K562 (cell line): ENCODE results near the gene IFT22. TPM values are rescaled to one million over a fixed set of nuclear protein-coding genes. Genes with fewer than 3 reads are reported as not detected.

Experiments
- ELF1 ChIP-seq: fragments of 200-800 bp; sonication (Bioruptor generic); IDR thresholded peaks from 2 replicates; pipeline ENCODE4 v1.6.1; 2016; ENCODE audit warnings: missing genetic modification characterization, missing compliant biosample characterization
- HMGN3 ChIP-seq: IDR thresholded peaks from 2 replicates; pipeline ENCODE4 v1.6.1; 2011; ENCODE audit warnings: borderline replicate concordance, low read depth, mild to moderate bottlenecking, mixed read lengths, low read length; ENCODE audit not compliant: insufficient read length; ENCODE audit errors: extremely low read depth
- L3MBTL2 ChIP-seq: fragments of 450-650 bp; IDR thresholded peaks from 2 replicates; pipeline ENCODE4 v1.6.1; 2016; ENCODE audit warnings: mild to moderate bottlenecking, moderate library complexity
- NFIX ChIP-seq: fragments of 250-450 bp; sonication (Bioruptor Pico); IDR thresholded peaks from 2 replicates; pipeline ENCODE4 v1.4.0; 2020; ENCODE audit warnings: low read depth, mild to moderate bottlenecking, moderate library complexity
- POLR2H ChIP-seq: IDR thresholded peaks from 2 replicates; pipeline ENCODE4 v1.6.1; 2016; ENCODE audit warnings: missing genetic modification characterization, low read depth, mild to moderate bottlenecking, control low read depth, missing compliant biosample characterization, moderate library complexity
- RAD21 ChIP-seq, 2 experiments: fragments of 250-450 bp in 1 of 2; fragments of 450-650 bp in 1 of 2; sonication (Bioruptor Pico) in 1 of 2; formaldehyde crosslinking in 1 of 2; IDR thresholded peaks in 1 of 2; conservative IDR thresholded peaks in 1 of 2; 2 replicates each; pipeline versions ENCODE4 v1.4.0 to v1.8.0; 2020 to 2022; ENCODE audit warnings: mild to moderate bottlenecking in 2 of 2, moderate library complexity in 1 of 2
- SMC3 ChIP-seq: conservative IDR thresholded peaks from 2 replicates; pipeline ENCODE4 v1.6.1; 2011; ENCODE audit warnings: low read depth, low read length, improper control_type of control experiment; ENCODE audit not compliant: insufficient read depth
- YY1 ChIP-seq, 3 experiments: IDR thresholded peaks; 2 replicates each; pipeline ENCODE4 v1.6.1; 2011; ENCODE audit warnings: low read length in 2 of 3, mild to moderate bottlenecking in 2 of 3, moderate library complexity in 2 of 3, borderline replicate concordance in 1 of 3, control low read depth in 1 of 3, low read depth in 1 of 3; ENCODE audit not compliant: insufficient read depth in 3 of 3, insufficient replicate concordance in 2 of 3, control insufficient read depth in 1 of 3, insufficient read length in 1 of 3; ENCODE audit errors: extremely low read depth in 1 of 3
- ZBTB7A ChIP-seq: IDR thresholded peaks from 2 replicates; pipeline ENCODE4 v1.6.1; 2011; ENCODE audit warnings: low read depth, mild to moderate bottlenecking, low read length, moderate library complexity, borderline replicate concordance; ENCODE audit not compliant: control insufficient read depth
- ZKSCAN3 ChIP-seq: fragments of 250-450 bp; sonication (Bioruptor Pico); IDR thresholded peaks from 2 replicates; pipeline ENCODE4 v1.4.0; 2020
- polyA plus RNA-seq, 8 experiments: library from polyadenylated mRNA; depleted of rRNA in 4 of 8; stranded (reverse) in 5 of 8; unstranded in 3 of 8; fragments of >200 nt; fragmentation: Nextera tagmentation in 2 of 8; fragmentation: Illumina TruSeq in 1 of 8; extraction: Ambion mirVana in 2 of 8; extraction: Trizol in 1 of 8; gene quantifications; 2 replicates each; pipeline versions ENCODE4 v1.2.1 to v1.2.3, GENCODE V29; 2011 to 2014; ENCODE audit warnings: inconsistent platforms in 1 of 8, missing spikeins in 1 of 8
- total RNA-seq, 7 experiments: library from RNA; depleted of rRNA in 6 of 7; stranded (reverse); fragments of >200 nt in 6 of 7; fragmentation: Illumina TruSeq in 2 of 7; extraction: Trizol in 2 of 7; gene quantifications; 2 replicates each; pipeline versions ENCODE4 v1.2.1 to v1.2.3, GENCODE V29; 2011 to 2021; ENCODE audit warnings: low replicate concordance in 1 of 7
- TF ChIP-seq, protein P1 (sequence below), 2 experiments: fragments of 450-650 bp; formaldehyde crosslinking in 1 of 2; IDR thresholded peaks; 2 replicates each; pipeline versions ENCODE4 v1.4.0 to v1.6.1; 2014 to 2020; ENCODE audit warnings: mild to moderate bottlenecking in 2 of 2, borderline replicate concordance in 1 of 2, low read depth in 1 of 2
- TF ChIP-seq, protein P2 (sequence below): IDR thresholded peaks from 2 replicates; pipeline ENCODE4 v1.6.1; 2011; ENCODE audit warnings: borderline replicate concordance, low read depth, mild to moderate bottlenecking, moderate library complexity, low read length; ENCODE audit not compliant: insufficient read depth, poor library complexity, severe bottlenecking
- TF ChIP-seq, protein P3 (sequence below): sonication (generic); formaldehyde crosslinking; IDR thresholded peaks from 2 replicates; pipeline ENCODE4 v1.8.0; 2022; ENCODE audit warnings: missing genetic modification reagents, mild to moderate bottlenecking, moderate library complexity, borderline replicate concordance

IFT22 gene
- total and polyA plus RNA-seq, 9 of the 15 experiments (the other 6 are each of a cell fraction or from before 2014, with no cell fraction given): 6.3 to 18.2 (median 7.7) TPM

GRCh38 chr7:101363734-101364374, 42.2 kb upstream of the IFT22 start (continued):
- TF ChIP-seq, protein P1, sequence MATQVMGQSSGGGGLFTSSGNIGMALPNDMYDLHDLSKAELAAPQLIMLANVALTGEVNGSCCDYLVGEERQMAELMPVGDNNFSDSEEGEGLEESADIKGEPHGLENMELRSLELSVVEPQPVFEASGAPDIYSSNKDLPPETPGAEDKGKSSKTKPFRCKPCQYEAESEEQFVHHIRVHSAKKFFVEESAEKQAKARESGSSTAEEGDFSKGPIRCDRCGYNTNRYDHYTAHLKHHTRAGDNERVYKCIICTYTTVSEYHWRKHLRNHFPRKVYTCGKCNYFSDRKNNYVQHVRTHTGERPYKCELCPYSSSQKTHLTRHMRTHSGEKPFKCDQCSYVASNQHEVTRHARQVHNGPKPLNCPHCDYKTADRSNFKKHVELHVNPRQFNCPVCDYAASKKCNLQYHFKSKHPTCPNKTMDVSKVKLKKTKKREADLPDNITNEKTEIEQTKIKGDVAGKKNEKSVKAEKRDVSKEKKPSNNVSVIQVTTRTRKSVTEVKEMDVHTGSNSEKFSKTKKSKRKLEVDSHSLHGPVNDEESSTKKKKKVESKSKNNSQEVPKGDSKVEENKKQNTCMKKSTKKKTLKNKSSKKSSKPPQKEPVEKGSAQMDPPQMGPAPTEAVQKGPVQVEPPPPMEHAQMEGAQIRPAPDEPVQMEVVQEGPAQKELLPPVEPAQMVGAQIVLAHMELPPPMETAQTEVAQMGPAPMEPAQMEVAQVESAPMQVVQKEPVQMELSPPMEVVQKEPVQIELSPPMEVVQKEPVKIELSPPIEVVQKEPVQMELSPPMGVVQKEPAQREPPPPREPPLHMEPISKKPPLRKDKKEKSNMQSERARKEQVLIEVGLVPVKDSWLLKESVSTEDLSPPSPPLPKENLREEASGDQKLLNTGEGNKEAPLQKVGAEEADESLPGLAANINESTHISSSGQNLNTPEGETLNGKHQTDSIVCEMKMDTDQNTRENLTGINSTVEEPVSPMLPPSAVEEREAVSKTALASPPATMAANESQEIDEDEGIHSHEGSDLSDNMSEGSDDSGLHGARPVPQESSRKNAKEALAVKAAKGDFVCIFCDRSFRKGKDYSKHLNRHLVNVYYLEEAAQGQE (IDR thresholded peaks at IDR 0.05; ENCODE audit: borderline replicate concordance): peak; percentile 74
- TF ChIP-seq, protein P1 (CRISPR knock-in tag; IDR thresholded peaks at IDR 0.05; ENCODE audit: low read depth): no peak
- TF ChIP-seq ELF1 (tag): no peak
- TF ChIP-seq RAD21 (CRISPR knock-in tag; conservative IDR thresholded peaks at IDR 0.05 in 1 of 2, IDR thresholded peaks at IDR 0.05 in 1 of 2): peak; percentile 60 to 74
- TF ChIP-seq NFIX (CRISPR knock-in tag): 0 out of 2 replicates have a peak, but pooled peaks have one; percentile 5
- TF ChIP-seq, protein P2, sequence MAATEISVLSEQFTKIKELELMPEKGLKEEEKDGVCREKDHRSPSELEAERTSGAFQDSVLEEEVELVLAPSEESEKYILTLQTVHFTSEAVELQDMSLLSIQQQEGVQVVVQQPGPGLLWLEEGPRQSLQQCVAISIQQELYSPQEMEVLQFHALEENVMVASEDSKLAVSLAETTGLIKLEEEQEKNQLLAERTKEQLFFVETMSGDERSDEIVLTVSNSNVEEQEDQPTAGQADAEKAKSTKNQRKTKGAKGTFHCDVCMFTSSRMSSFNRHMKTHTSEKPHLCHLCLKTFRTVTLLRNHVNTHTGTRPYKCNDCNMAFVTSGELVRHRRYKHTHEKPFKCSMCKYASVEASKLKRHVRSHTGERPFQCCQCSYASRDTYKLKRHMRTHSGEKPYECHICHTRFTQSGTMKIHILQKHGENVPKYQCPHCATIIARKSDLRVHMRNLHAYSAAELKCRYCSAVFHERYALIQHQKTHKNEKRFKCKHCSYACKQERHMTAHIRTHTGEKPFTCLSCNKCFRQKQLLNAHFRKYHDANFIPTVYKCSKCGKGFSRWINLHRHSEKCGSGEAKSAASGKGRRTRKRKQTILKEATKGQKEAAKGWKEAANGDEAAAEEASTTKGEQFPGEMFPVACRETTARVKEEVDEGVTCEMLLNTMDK: peak; percentile 40
- TF ChIP-seq ZBTB7A: peak; percentile 74; the same call in 1 of the 2 replicates
- TF ChIP-seq L3MBTL2: 0 out of 2 replicates have a peak, but pooled peaks have one; percentile 23
- TF ChIP-seq POLR2H (tag): no peak
- TF ChIP-seq HMGN3: peak; percentile 50
- TF ChIP-seq, protein P3, sequence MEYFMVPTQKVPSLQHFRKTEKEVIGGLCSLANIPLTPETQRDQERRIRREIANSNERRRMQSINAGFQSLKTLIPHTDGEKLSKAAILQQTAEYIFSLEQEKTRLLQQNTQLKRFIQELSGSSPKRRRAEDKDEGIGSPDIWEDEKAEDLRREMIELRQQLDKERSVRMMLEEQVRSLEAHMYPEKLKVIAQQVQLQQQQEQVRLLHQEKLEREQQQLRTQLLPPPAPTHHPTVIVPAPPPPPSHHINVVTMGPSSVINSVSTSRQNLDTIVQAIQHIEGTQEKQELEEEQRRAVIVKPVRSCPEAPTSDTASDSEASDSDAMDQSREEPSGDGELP (CRISPR knock-in tag): peak; percentile 48; the same call in 1 of the 2 replicates
- peak; percentile 75 for TF ChIP-seq SMC3
- TF ChIP-seq YY1 (IDR thresholded peaks at IDR 0.05; ENCODE audit: borderline replicate concordance in 1 of 3, control insufficient read depth in 1 of 3, extremely low read depth in 1 of 3, insufficient read depth in 3 of 3, insufficient read length in 1 of 3, insufficient replicate concordance in 2 of 3, low read depth in 1 of 3, low read length in 2 of 3): peak in 1 of 3 experiments; percentile 35
- no peak for TF ChIP-seq ZKSCAN3 (CRISPR knock-in tag)
